ENCODE measurements around the gene ANAPC2. TPM values are rescaled to one million over a fixed set of nuclear protein-coding genes. Genes with fewer than 3 reads are reported as not detected.

The ANAPC2 gene
- total RNA-seq, 1 donor from 2014 or later: 73.2 TPM

DNA sequence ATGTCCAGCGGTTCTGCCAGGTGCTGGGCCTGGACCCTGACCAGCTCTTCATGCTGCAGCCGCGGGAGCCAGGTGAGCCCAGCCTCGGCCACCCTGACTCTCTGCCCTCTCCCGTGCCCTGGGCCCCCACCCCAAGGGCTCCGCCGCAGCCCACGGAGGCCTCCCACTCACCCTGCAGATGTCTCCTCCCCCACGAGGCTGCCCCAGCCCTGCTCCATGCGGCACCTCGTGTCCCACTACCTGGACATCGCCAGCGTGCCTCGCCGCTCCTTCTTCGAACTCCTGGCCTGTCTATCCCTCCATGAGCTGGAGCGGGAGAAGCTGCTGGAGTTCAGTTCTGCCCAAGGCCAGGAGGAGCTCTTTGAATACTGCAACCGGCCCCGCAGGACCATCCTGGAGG lies 26.3 kb upstream of the ANAPC2 start:
- peaks cover 4% of the 10 kb centered on the region for H3K36me3 Mint-ChIP-seq (ENCODE audit: insufficient read depth)
- no peak overlapping the region for H3K4me3 Mint-ChIP-seq (ENCODE audit: low read depth)
- TF ChIP-seq, protein P1, sequence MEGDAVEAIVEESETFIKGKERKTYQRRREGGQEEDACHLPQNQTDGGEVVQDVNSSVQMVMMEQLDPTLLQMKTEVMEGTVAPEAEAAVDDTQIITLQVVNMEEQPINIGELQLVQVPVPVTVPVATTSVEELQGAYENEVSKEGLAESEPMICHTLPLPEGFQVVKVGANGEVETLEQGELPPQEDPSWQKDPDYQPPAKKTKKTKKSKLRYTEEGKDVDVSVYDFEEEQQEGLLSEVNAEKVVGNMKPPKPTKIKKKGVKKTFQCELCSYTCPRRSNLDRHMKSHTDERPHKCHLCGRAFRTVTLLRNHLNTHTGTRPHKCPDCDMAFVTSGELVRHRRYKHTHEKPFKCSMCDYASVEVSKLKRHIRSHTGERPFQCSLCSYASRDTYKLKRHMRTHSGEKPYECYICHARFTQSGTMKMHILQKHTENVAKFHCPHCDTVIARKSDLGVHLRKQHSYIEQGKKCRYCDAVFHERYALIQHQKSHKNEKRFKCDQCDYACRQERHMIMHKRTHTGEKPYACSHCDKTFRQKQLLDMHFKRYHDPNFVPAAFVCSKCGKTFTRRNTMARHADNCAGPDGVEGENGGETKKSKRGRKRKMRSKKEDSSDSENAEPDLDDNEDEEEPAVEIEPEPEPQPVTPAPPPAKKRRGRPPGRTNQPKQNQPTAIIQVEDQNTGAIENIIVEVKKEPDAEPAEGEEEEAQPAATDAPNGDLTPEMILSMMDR (IDR thresholded peaks at IDR 0.05; ENCODE audit: unreplicated experiment): no peak
- no peak for DNase-seq (ENCODE audit: low spot score, unreplicated experiment)
- no peaks in the 10 kb centered on the region for H3K9me3 Mint-ChIP-seq (ENCODE audit: low read depth)
- peaks cover 10% of the 10 kb centered on the region for H3K4me1 Mint-ChIP-seq (ENCODE audit: low read depth)
- H3K27me3 Mint-ChIP-seq: no peaks in the 10 kb centered on the region
- no peak overlapping the region for H3K27ac Mint-ChIP-seq

GRCh38 chr9:137213160-137214060 lies 25.1 kb upstream of the ANAPC2 start:
- Mint-ChIP-seq H3K4me1 (ENCODE audit: low read depth) (peaks cover 2% of the 10 kb centered on the region), H3K27ac (no peak overlapping the region), H3K4me3 (ENCODE audit: low read depth) (no peak overlapping the region), H3K9me3 (ENCODE audit: low read depth) (no peaks in the 10 kb centered on the region), H3K36me3 (ENCODE audit: insufficient read depth) (peaks cover 3% of the 10 kb centered on the region), H3K27me3 (no peaks in the 10 kb centered on the region)
- TF ChIP-seq, protein P1 (IDR thresholded peaks at IDR 0.05; ENCODE audit: unreplicated experiment): no peak
- no peak for DNase-seq (ENCODE audit: low spot score, unreplicated experiment)

GRCh38 chr9:137212520-137212919 lies 24.2 kb upstream of the ANAPC2 start:
- H3K4me1 Mint-ChIP-seq (ENCODE audit: low read depth): peaks cover 1% of the 10 kb centered on the region
- H3K4me3 Mint-ChIP-seq (ENCODE audit: low read depth): no peak overlapping the region
- H3K27ac Mint-ChIP-seq: no peak overlapping the region
- no peak for DNase-seq (ENCODE audit: low spot score, unreplicated experiment)
- no peaks in the 10 kb centered on the region for H3K9me3 Mint-ChIP-seq (ENCODE audit: low read depth)
- TF ChIP-seq, protein P1 (IDR thresholded peaks at IDR 0.05; ENCODE audit: unreplicated experiment): no peak
- peaks cover 4% of the 10 kb centered on the region for H3K36me3 Mint-ChIP-seq (ENCODE audit: insufficient read depth)
- no peaks in the 10 kb centered on the region for H3K27me3 Mint-ChIP-seq

DNA sequence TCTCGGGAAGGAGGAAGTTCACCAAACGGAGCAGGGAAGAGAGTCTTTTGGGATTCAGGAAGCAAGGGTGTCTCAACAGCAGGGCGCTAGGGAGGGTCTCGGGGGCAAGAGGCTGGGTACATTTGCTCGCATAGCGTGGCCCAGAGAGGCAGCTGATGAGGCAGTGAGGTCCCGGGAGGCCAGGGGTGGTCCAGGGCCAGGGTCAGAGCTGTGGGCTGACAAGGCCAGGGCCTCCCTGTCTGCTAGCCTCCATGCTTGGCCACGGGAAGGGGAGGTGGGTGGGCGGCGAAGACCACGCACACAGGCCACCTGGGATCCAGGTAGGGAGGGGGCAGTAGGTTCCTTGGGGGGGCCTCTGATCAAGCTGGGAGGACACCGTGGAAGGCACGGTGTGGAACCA lies 23.2 kb upstream of the ANAPC2 start:
- no peaks in the 10 kb centered on the region for H3K27me3 Mint-ChIP-seq
- no peak overlapping the region for H3K27ac Mint-ChIP-seq
- H3K9me3 Mint-ChIP-seq (ENCODE audit: low read depth): no peaks in the 10 kb centered on the region
- TF ChIP-seq, protein P1 (IDR thresholded peaks at IDR 0.05; ENCODE audit: unreplicated experiment): no peak
- DNase-seq (ENCODE audit: low spot score, unreplicated experiment): no peak
- peaks cover under 1% of the 10 kb centered on the region for H3K4me1 Mint-ChIP-seq (ENCODE audit: low read depth)
- H3K4me3 Mint-ChIP-seq (ENCODE audit: low read depth): no peak overlapping the region
- H3K36me3 Mint-ChIP-seq (ENCODE audit: insufficient read depth): peaks cover 6% of the 10 kb centered on the region

DNA sequence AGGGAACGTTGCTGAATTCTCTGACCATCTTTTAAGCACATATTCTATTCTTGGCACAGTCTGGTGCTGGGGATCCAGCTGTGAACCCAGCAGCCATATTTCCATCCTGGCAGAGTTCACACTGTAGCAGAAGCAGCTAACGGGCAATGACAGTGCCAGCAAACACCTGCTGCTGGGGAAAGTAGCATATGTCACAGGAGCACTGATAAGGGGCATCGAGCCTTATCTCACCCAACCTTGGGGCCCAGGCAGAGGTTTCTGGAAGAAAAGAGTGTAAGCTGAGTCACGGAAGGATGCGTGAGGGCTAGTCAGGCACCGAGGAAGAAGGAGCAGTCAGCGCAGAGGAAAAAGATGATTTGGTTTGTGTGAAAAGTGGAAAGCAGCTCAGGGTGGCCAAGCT lies 18.2 kb upstream of the ANAPC2 start:
- no peaks in the 10 kb centered on the region for H3K27me3 Mint-ChIP-seq
- H3K36me3 Mint-ChIP-seq (ENCODE audit: insufficient read depth): peaks cover 5% of the 10 kb centered on the region
- DNase-seq (ENCODE audit: low spot score, unreplicated experiment): no peak
- peaks cover 21% of the 10 kb centered on the region for H3K4me1 Mint-ChIP-seq (ENCODE audit: low read depth)
- H3K27ac Mint-ChIP-seq: peak overlapping the region; percentile 92
- H3K9me3 Mint-ChIP-seq (ENCODE audit: low read depth): no peaks in the 10 kb centered on the region
- TF ChIP-seq, protein P1 (IDR thresholded peaks at IDR 0.05; ENCODE audit: unreplicated experiment): no peak
- H3K4me3 Mint-ChIP-seq (ENCODE audit: low read depth): peak overlapping the region; percentile 93
